Stimulated activated CD4-positive, alpha-beta T cell treated with anti-CD3 and anti-CD28 coated beads, TNF-alpha, amount 100 ng/mL, for 4 hours (primary cell): Measurements from ENCODE around the gene S100Z.
A peak's percentile ranks its signal among the peaks of the same experiment; 100 is the strongest.
"Not testable (repeated sequence)": the region's sequence is repeated elsewhere in the genome, so short reads cannot be mapped to it uniquely, and the experiment has no call there.

Experiments
- DNase-seq, 3 experiments: peaks; one replicate each; pipeline ENCODE4 v3.0.0-alpha.2; 2020; ENCODE audit warnings: low read depth in 3 of 3

Gene S100Z

GRCh38 chr5:76826416-76826815 lies 23.4 kb upstream of the S100Z start:
- DNase-seq: not testable (repeated sequence)

- no peak for DNase-seq
Measured at GRCh38 chr5:76831110-76831452, 18.7 kb upstream of the S100Z start.

- DNase-seq: no peak
Measured at GRCh38 chr5:76836181-76836580, 13.6 kb upstream of the S100Z start.

- DNase-seq: no peak
Measured at GRCh38 chr5:76836585-76836984, 13.2 kb upstream of the S100Z start.

GRCh38 chr5:76838481-76839261 lies 11.1 kb upstream of the S100Z start:
- DNase-seq: no peak

GRCh38 chr5:76841361-76841760 lies 8.5 kb upstream of the S100Z start:
- DNase-seq: no peak

GRCh38 chr5:76845890-76846289 lies 3.9 kb upstream of the S100Z start:
- no peak for DNase-seq

DNA sequence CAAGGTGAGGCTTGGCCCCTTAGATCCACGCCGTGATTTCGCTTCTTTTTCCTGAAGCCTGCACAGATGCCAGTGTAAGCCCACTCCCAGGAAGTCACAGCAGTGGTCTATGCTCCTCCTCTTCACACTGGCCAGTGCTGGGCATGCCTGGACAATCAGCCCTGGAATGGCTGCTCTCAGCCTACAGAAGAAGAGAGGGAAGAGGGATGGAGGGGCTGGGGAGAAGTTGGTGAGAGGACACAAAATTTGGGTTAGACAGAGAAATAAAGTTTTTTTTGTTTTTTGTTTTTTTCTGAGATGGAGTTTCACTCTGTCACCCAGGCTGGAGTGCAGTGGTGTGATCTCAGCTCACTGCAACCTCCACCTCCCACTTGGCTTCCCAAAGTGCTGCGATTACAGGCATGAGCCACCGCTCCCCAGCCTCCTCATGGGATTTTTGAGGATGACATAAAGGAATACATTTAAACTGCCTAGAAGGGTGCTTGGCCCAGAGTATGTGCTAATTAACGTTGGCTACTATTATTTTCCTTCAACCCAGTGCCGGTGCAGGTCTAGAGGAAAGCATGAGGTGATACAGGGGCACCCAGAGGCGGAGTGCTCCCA lies 830 bp downstream of the S100Z start:
- no peak for DNase-seq

GRCh38 chr5:76851728-76852369 lies 2.0 kb downstream of the S100Z start:
- no peak for DNase-seq

- DNase-seq: no peak
Measured at GRCh38 chr5:76852772-76853171, 3.0 kb downstream of the S100Z start.

GRCh38 chr5:76853741-76854140 lies 3.9 kb downstream of the S100Z start:
- not testable (repeated sequence) for DNase-seq

DNA sequence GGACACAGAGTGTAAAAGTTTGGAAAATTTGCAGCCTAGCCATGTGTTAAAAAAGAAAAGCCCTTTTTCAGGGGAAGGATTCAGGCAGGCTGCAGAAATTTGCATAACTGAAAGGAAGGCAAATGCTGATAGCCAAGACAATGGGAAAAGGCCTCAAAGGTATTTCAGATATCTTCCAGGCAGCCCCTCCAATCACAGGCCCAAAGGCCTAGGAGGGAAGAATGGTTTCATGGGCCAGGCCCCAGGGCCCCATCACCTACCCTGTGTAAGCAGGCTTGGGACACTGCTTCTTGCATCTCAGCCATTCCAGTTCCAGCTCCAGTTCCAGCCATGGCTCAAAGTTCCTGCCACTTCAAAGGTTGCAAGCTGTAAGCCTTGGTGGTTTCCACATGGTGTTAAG lies 4.8 kb downstream of the S100Z start:
- no peak for DNase-seq

DNA sequence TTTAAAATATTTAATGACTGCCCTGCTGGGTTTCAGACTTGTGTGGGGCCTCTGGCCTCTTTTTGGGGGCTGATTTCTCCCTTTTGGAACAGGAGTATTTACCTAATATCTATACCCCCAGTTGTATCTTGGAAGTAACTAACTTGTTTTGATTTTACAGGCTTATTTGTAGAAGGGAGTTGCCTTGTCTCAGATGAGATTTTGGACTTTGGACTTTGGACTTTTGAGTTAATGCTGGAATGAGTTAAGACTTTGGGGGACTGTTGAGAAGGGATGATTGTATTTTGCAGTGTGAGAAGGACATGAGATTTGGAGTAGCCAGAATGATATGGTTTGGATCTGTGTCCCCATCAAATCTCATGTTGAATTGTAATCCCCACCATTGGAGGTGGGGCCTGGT lies 5.7 kb downstream of the S100Z start:
- not testable (repeated sequence) for DNase-seq

GRCh38 chr5:76855961-76856360 lies 6.1 kb downstream of the S100Z start:
- peak in 2 of 3 experiments; percentile 2 to 20 for DNase-seq

DNA sequence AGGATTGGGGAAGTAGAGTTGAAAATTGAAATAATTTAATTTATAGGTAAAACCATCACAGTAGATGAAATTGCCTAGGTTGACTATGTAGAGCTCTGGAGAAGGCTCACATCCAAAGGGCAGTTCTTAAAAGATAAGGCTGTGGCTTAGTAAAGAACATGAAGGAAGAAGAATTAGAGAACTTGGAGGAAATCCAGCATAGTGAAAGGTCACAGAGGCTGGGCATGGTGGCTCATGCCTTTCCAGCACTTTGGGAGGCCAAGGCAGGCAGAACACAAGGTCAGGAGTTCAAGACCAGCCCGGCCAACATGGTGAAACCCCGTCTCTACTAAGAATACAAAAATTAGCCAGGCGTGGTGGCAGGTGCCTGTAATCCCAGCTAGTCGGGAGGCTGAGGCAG lies 7.0 kb downstream of the S100Z start:
- not testable (repeated sequence) for DNase-seq

- DNase-seq: no peak
Measured at GRCh38 chr5:76859591-76860247, 9.9 kb downstream of the S100Z start.

- DNase-seq: no peak
Measured at GRCh38 chr5:76861612-76862011, 11.8 kb downstream of the S100Z start.

- DNase-seq: no peak
Measured at GRCh38 chr5:76863001-76863400, 13.2 kb downstream of the S100Z start.

DNA sequence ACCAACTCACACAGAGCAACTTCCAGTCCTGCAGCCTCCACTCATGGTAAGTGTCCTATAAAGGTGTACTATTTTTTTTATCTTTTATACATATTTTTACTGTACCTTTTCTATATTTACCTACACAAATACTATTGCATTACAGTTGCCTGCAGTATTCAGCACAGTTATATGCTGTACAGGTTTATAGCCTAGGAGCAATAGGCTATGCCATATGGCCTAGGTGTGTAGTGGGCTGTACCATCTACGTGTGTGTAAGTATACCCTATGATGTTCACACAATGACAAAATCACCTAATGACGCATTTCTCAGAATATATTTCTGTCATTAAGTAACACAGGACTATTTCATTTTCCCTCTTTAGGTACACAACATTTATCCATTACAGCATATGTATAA lies 16.7 kb downstream of the S100Z start:
- no peak for DNase-seq

GRCh38 chr5:76867038-76867437 lies 17.2 kb downstream of the S100Z start:
- DNase-seq: no peak

GRCh38 chr5:76867827-76868693 lies 18.2 kb downstream of the S100Z start:
- DNase-seq: peak in 2 of 3 experiments; percentile 23 to 40

DNA sequence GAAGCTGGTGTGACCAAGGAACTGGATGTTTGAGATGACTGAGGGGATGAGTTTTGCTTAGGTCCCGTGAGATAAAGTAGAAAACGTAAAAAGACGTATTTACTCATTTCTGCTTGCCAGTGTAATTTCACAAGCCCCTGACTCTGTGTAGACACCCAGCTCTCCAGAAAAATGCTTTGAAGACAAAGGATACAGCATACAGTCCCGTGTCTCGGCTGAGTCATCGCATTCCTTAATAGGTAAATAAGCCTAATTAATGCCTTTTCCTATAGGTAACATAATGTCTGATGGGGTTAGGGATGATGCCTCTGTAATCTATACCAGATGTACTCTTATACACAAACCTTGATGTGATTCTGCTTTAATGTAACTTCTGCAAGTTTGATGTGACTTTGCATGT lies 20.2 kb downstream of the S100Z start:
- DNase-seq: no peak
